SU-DHL-6 (cell line): ENCODE measurements around the gene CYP4A22.

Experiments
- CTCF ChIP-seq: fragments of 200-600 bp; sonication (generic); IDR thresholded peaks from one replicate; pipeline ENCODE4 v1.5.1; 2017; ENCODE audit warnings: antibody characterized with exemption, mild to moderate bottlenecking, low read length, moderate library complexity; ENCODE audit not compliant: insufficient read depth, poor library complexity, severe bottlenecking
- EZH2phosphoT487 ChIP-seq: fragments of 200-600 bp; sonication (generic), shearing (Covaris generic); conservative IDR thresholded peaks from 2 replicates; pipeline ENCODE4 v1.6.1; 2018; ENCODE audit warnings: mild to moderate bottlenecking, antibody characterized with exemption, low read length, moderate library complexity, mixed read lengths

- no peak for TF ChIP-seq CTCF
- no peak for TF ChIP-seq EZH2phosphoT487
Measured at GRCh38 chr1:47198214-47198613, 61.0 kb downstream of the CYP4A22 start.
